Measurements from ENCODE around the gene NPY. TPM values are rescaled to one million over a fixed set of nuclear protein-coding genes. Genes with fewer than 3 reads are reported as not detected.

NPY gene
- total RNA-seq, 1 donor from 2014 or later = 0.57 TPM

DNA sequence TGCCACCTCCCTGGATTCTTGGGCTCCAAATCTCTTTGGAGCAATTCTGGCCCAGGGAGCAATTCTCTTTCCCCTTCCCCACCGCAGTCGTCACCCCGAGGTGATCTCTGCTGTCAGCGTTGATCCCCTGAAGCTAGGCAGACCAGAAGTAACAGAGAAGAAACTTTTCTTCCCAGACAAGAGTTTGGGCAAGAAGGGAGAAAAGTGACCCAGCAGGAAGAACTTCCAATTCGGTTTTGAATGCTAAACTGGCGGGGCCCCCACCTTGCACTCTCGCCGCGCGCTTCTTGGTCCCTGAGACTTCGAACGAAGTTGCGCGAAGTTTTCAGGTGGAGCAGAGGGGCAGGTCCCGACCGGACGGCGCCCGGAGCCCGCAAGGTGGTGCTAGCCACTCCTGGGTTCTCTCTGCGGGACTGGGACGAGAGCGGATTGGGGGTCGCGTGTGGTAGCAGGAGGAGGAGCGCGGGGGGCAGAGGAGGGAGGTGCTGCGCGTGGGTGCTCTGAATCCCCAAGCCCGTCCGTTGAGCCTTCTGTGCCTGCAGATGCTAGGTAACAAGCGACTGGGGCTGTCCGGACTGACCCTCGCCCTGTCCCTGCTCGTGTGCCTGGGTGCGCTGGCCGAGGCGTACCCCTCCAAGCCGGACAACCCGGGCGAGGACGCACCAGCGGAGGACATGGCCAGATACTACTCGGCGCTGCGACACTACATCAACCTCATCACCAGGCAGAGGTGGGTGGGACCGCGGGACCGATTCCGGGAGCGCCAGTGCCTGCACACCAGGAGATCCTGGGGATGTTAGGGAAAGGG is 913 bp downstream of the NPY start:
- H3K27me3 ChIP-seq (ENCODE audit: insufficient read depth, low read length) = peaks cover 56% of the 10 kb centered on the region

DNA sequence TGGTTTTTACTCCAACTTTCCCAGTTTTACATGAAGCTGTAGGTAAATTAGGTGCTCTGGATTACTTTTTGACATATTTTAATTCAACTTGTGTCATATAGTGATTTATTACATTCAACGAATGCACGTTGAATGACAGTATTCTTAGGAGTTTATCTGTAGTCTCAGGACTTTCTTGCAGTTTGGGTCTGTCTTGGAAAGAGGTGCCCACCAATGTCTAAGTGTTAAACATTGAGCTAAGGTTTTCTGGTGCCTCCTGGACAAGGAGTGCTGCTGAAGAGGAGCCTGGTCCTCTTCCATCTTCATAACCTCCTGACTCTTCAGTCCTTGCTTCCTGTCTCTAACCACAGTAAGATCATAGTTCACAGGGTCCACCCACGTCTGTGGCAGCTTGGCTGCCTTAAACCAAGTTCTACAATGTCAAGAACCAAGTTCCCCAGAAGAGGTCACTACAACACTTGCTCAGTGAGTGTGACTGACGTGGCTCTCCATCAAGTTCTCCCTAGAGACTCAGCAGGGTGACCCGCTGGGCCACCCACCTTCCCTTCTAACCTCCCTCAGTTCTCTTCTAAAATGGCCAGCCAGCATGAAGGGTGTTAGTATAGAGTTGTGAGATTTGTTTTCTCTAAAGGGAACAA is 6.1 kb downstream of the NPY start:
- Mint-ChIP-seq H3K4me3 (ENCODE audit: unreplicated experiment) (no peak overlapping the region), H3K27ac (ENCODE audit: unreplicated experiment) (peak overlapping the region; percentile 41), H3K27me3 (ENCODE audit: low read depth, unreplicated experiment) (peaks cover 22% of the 10 kb centered on the region), H3K36me3 (ENCODE audit: low read depth, unreplicated experiment) (no peaks in the 10 kb centered on the region), H3K9me3 (ENCODE audit: unreplicated experiment) (no peaks in the 10 kb centered on the region), H3K4me1 (ENCODE audit: low read depth, unreplicated experiment) (peaks cover 5% of the 10 kb centered on the region)
- Histone ChIP-seq H3K36me3 (ENCODE audit: insufficient read depth, low read length) (no peaks in the 10 kb centered on the region), H3K4me1 (ENCODE audit: insufficient read depth, low read length) (no peaks in the 10 kb centered on the region), H3K9ac (ENCODE audit: low read length) (no peak overlapping the region), H3K27ac (ENCODE audit: low read depth, low read length) (no peak overlapping the region), H2AFZ (ENCODE audit: low read depth, low read length) (no peak overlapping the region), H3K4me3 (ENCODE audit: insufficient read depth, low read depth, low read length) (no peak overlapping the region), H3K9me3 (ENCODE audit: insufficient read depth, low read depth, low read length) (no peaks in the 10 kb centered on the region), H4K20me1 (ENCODE audit: insufficient read depth, low read length) (no peaks in the 10 kb centered on the region), H3K79me2 (ENCODE audit: insufficient read depth, low read length) (no peaks in the 10 kb centered on the region), H3K4me2 (ENCODE audit: low read length) (no peak overlapping the region), H3K27me3 (ENCODE audit: insufficient read depth, low read length) (peaks cover 25% of the 10 kb centered on the region)
- DNase-seq (ENCODE audit: low read depth) (peak; percentile 22), FAIRE-seq (no peak)
- TF ChIP-seq EZH2 (IDR thresholded peaks at IDR 0.05; ENCODE audit: insufficient read depth, low read length) = no peak
- TF ChIP-seq, protein P1, sequence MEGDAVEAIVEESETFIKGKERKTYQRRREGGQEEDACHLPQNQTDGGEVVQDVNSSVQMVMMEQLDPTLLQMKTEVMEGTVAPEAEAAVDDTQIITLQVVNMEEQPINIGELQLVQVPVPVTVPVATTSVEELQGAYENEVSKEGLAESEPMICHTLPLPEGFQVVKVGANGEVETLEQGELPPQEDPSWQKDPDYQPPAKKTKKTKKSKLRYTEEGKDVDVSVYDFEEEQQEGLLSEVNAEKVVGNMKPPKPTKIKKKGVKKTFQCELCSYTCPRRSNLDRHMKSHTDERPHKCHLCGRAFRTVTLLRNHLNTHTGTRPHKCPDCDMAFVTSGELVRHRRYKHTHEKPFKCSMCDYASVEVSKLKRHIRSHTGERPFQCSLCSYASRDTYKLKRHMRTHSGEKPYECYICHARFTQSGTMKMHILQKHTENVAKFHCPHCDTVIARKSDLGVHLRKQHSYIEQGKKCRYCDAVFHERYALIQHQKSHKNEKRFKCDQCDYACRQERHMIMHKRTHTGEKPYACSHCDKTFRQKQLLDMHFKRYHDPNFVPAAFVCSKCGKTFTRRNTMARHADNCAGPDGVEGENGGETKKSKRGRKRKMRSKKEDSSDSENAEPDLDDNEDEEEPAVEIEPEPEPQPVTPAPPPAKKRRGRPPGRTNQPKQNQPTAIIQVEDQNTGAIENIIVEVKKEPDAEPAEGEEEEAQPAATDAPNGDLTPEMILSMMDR (IDR thresholded peaks at IDR 0.05; ENCODE audit: insufficient read depth, low read depth, low read length) = peak; percentile 7

More for the DNA sequence above, 913 bp downstream of the NPY start:
- Mint-ChIP-seq H3K36me3 (ENCODE audit: low read depth, unreplicated experiment) (no peaks in the 10 kb centered on the region), H3K4me3 (ENCODE audit: unreplicated experiment) (peak overlapping the region; percentile 23), H3K9me3 (ENCODE audit: unreplicated experiment) (no peaks in the 10 kb centered on the region), H3K27me3 (ENCODE audit: low read depth, unreplicated experiment) (peaks cover 52% of the 10 kb centered on the region), H3K27ac (ENCODE audit: unreplicated experiment) (no peak overlapping the region), H3K4me1 (ENCODE audit: low read depth, unreplicated experiment) (no peaks in the 10 kb centered on the region)
- FAIRE-seq = no peak
- Histone ChIP-seq H3K4me2 (ENCODE audit: low read length) (peak overlapping the region; percentile 58), H3K27ac (ENCODE audit: low read depth, low read length) (no peak overlapping the region), H3K4me1 (ENCODE audit: insufficient read depth, low read length) (no peaks in the 10 kb centered on the region), H3K9me3 (ENCODE audit: insufficient read depth, low read depth, low read length) (no peaks in the 10 kb centered on the region), H3K79me2 (ENCODE audit: insufficient read depth, low read length) (no peaks in the 10 kb centered on the region), H3K9ac (ENCODE audit: low read length) (no peak overlapping the region), H3K36me3 (ENCODE audit: insufficient read depth, low read length) (no peaks in the 10 kb centered on the region), H4K20me1 (ENCODE audit: insufficient read depth, low read length) (no peaks in the 10 kb centered on the region), H3K4me3 (ENCODE audit: insufficient read depth, low read depth, low read length) (no peak overlapping the region), H2AFZ (ENCODE audit: low read depth, low read length) (peak overlapping the region; percentile 66)
- TF ChIP-seq, protein P1 (IDR thresholded peaks at IDR 0.05; ENCODE audit: insufficient read depth, low read depth, low read length) = no peak
- TF ChIP-seq EZH2 (IDR thresholded peaks at IDR 0.05; ENCODE audit: insufficient read depth, low read length) = no peak
- no peak for DNase-seq (ENCODE audit: low read depth)

Data from astrocyte (in vitro differentiated cells and primary cell).